ENCODE measurements around the gene IL17RC. TPM values are rescaled to one million over a fixed set of nuclear protein-coding genes. Genes with fewer than 3 reads are reported as not detected.

IL17RC gene
- total and polyA plus RNA-seq, 2 of the 8 experiments (the other 6 are each of a cell fraction or from before 2014, with no cell fraction given) = 11.8 to 13.0 TPM

- Histone ChIP-seq H3K4me3 (ENCODE audit: extremely low read depth in 1 of 4, insufficient read depth in 2 of 4, low read depth in 3 of 4, low read length in 4 of 4) (peak overlapping the region; percentile 37 to 78 (median 68)), H3K4me1 (replicated peaks in 1 of 4; ENCODE audit: control insufficient read depth in 3 of 4, insufficient read depth in 4 of 4, low read length in 3 of 4) (peaks cover 0 to 10% (median 5%) of the 10 kb centered on the region in 4 experiments; a peak in 6 of 7 replicates), H3K14ac (ENCODE audit: insufficient read length) (no peak overlapping the region), H2BK120ac (replicated peaks; ENCODE audit: low read depth, low read length) (no peak overlapping the region), H2AK5ac (ENCODE audit: low read depth, low read length) (no peak overlapping the region), H3K27me3 (replicated peaks in 1 of 4; ENCODE audit: control insufficient read depth in 3 of 4, extremely low read depth in 1 of 4, insufficient read depth in 3 of 4, low read length in 3 of 4) (peaks cover 0 to 3% (median 0%) of the 10 kb centered on the region in 4 experiments; a peak in 1 of 7 replicates), H2BK15ac (ENCODE audit: low read length) (peak overlapping the region; percentile 97; the same call in 1 of the 2 replicates), H4K5ac (ENCODE audit: insufficient read length, low read depth, low read length) (peak overlapping the region; percentile 56), H3K27ac (ENCODE audit: low read depth, low read length) (no peak overlapping the region), H3K23ac (ENCODE audit: insufficient read length) (no peak overlapping the region), H3K56ac (replicated peaks; ENCODE audit: insufficient read length, low read depth, low read length) (no peak overlapping the region), H3K79me1 (ENCODE audit: low read depth, low read length) (no peaks in the 10 kb centered on the region), H3K4ac (replicated peaks; ENCODE audit: insufficient read length, low read depth, low read length) (peak overlapping the region; percentile 80), H3K18ac (ENCODE audit: extremely low read depth, low read length) (peak overlapping the region; percentile 96), H2BK20ac (ENCODE audit: low read length) (no peak overlapping the region), H2BK5ac (ENCODE audit: low read depth, low read length) (peak overlapping the region; percentile 52), H3K79me2 (ENCODE audit: control insufficient read depth in 1 of 2, insufficient read depth in 2 of 2, low read length in 2 of 2) (no peaks in the 10 kb centered on the region), H2AFZ (ENCODE audit: low read length) (0 out of 2 replicates have a peak overlapping the region, but pooled peaks have one; percentile 49), H2BK12ac (ENCODE audit: low read depth, low read length) (peak overlapping the region; percentile 80; the same call in 1 of the 2 replicates), H3K9ac (replicated peaks in 1 of 4; ENCODE audit: extremely low read depth in 1 of 4, low read depth in 3 of 4, low read length in 3 of 4) (peak overlapping the region; percentile 25 to 83 (median 58); a peak in 6 of 7 replicates), H4K8ac (ENCODE audit: extremely low read depth, insufficient read depth, low read length) (peak overlapping the region; percentile 99), H3K9me3 (ENCODE audit: insufficient read depth in 2 of 2, low read depth in 1 of 2, low read length in 1 of 2) (no peaks in the 10 kb centered on the region), H3K23me2 (ENCODE audit: low read depth, low read length) (peaks cover 13% of the 10 kb centered on the region; the same call in 1 of the 2 replicates), H4K20me1 (replicated peaks in 1 of 2; ENCODE audit: control insufficient read depth in 1 of 2, insufficient read depth in 2 of 2, low read length in 2 of 2) (no peaks in the 10 kb centered on the region), H3K36me3 (ENCODE audit: control insufficient read depth in 2 of 4, insufficient read depth in 4 of 4, low read length in 3 of 4) (no peaks in the 10 kb centered on the region), H4K91ac (replicated peaks; ENCODE audit: insufficient read length, low read length) (peak overlapping the region; percentile 92), H3K4me2 (ENCODE audit: insufficient read depth in 1 of 2, low read depth in 2 of 2, low read length in 2 of 2) (peak overlapping the region; percentile 77 to 90)
- DNase-seq (ENCODE audit: low read depth in 1 of 2, low spot score in 2 of 2) = peak in 1 of 2 experiments; percentile 91
- no peak for FAIRE-seq
- ChIA-PET CTCF (ENCODE audit: partially characterized antibody) (interaction anchor here (0.7 to 7.5 kb wide), 29 partner anchors 9 to 133 kb away, joined by 3 to 86 read pairs (median 5); partner anchors contain the start of genes IL17RC, JAGN1 and PRRT3), POLR2A (ENCODE audit: partially characterized antibody) (interaction anchor here (0.5 to 5.9 kb wide), 19 partner anchors 9 to 140 kb away, joined by 3 to 43 read pairs (median 5); partner anchors contain the start of genes ARPC4, EMC3, IL17RC and PRRT3)
- 2% methylated on average over 56 of the region's 77 CpGs; no CpG with 5 or more reads in 1 of the 2 experiments for WGBS, 2 experiments (ENCODE audit: extremely low coverage in 1 of 2, insufficient coverage in 1 of 2, insufficient read length in 1 of 2, insufficient replicate concordance in 2 of 2, low coverage in 1 of 2, low lambda C conversion rate in 2 of 2, missing lambda C conversion rate in 1 of 2)
Observed at GRCh38 chr3:9932843-9933560, 16.1 kb downstream of the IL17RC start.
